VCaP (cell line): ENCODE measurements around the gene NLGN2.
A peak's percentile ranks its signal among the peaks of the same experiment; 100 is the strongest.

ENCODE experiments used
- H3K27ac ChIP-seq: fragments of 450-650 bp; 2 replicates; pipeline ENCODE4 v1.5.1; 2017
- TF ChIP-seq, protein P1 (sequence below): fragments of 450-650 bp; conservative IDR thresholded peaks from 2 replicates; pipeline ENCODE4 v1.5.1; 2017; ENCODE audit warnings: mild to moderate bottlenecking, moderate library complexity

Gene NLGN2

DNA sequence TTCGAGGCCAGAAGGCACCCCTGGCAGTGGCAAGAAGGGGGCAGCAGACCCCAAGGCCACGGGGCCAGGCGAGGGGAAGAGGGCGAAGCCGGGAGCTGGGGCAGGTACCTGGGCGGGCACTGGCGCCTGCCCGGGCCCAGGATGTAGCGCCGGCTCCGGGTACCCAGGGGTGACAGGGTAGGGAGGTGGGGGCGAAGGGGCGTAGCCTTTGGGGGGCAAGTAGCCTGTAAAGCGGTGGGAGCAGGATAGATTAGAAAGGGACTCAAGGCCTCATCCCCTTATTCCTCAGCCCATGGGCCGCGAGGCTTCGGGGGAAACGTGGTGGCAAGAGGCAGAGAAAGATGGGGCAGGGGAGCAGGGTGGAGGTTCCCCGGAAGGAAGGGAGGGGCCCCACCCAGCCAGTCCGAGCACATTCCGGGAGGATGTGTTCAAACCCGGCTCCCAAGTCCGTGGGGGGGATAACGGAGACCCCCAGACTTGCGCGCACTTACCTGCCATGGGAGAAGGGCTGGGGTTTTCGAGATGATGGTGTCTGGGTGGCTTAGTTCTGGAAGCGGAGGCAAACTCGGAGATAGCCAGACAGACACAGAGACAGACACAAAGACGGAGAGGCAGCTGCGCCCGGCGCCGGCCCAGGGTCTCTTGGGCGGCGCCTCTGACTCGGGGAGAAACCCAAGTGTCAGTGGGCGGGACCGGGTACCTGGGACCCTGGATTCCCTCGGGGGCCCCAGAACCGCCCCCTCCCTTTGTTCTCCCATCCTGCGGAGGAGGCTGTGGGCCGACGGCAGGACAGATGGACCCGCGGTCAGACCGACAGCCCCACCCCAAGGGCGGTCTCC lies 13.8 kb upstream of the NLGN2 start:
- peak overlapping the region; percentile 81 for H3K27ac ChIP-seq
- TF ChIP-seq, protein P1, sequence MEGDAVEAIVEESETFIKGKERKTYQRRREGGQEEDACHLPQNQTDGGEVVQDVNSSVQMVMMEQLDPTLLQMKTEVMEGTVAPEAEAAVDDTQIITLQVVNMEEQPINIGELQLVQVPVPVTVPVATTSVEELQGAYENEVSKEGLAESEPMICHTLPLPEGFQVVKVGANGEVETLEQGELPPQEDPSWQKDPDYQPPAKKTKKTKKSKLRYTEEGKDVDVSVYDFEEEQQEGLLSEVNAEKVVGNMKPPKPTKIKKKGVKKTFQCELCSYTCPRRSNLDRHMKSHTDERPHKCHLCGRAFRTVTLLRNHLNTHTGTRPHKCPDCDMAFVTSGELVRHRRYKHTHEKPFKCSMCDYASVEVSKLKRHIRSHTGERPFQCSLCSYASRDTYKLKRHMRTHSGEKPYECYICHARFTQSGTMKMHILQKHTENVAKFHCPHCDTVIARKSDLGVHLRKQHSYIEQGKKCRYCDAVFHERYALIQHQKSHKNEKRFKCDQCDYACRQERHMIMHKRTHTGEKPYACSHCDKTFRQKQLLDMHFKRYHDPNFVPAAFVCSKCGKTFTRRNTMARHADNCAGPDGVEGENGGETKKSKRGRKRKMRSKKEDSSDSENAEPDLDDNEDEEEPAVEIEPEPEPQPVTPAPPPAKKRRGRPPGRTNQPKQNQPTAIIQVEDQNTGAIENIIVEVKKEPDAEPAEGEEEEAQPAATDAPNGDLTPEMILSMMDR: no peak

DNA sequence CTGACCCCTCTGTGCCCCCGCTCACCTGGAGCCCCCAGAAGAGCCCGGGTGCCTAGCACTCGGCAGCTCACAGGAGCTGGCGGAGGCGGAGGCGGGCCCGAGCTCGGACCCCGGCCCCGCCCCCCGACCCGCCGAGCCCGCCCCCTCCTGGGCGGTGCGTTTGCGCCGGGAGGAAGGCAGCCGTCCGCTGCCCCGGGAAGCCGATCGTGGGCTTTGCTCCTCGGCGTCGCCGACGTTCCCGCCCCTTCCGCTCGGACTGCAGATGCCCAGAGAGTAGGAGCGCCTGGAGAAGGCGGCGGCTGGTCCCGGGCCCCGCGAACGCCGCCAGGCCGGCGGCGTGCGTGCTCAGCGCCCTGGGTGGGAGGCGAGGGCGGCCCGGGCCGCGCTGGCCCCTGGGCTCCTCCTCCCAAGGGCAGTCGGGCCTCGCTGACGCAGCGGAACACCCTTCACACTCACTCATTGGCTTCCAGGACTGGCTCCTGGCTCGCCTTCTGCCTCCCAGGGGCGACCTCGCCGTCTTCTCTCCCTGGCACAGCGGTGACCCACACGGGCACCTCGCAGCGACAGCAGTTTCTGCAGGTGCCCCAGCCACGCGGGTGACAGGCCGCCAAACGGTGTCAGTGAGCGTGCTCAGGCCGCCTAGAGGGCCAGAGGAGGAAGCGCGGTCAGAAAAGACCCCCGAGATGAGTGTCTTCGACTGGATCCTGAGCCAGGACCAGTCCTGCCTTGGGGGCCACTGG lies 13.0 kb upstream of the NLGN2 start, which contains the start of gene PLSCR3:
PLSCR3 (minus strand) TSS at position 74 of the 740 bp plus-strand sequence. CDS start 415 bp downstream, outside the sequence.
- peak within 1 kb of the TSS; percentile 81 for H3K27ac ChIP-seq
- TF ChIP-seq, protein P1: 0 out of 2 replicates have a peak, but pooled peaks have one; percentile 21

DNA sequence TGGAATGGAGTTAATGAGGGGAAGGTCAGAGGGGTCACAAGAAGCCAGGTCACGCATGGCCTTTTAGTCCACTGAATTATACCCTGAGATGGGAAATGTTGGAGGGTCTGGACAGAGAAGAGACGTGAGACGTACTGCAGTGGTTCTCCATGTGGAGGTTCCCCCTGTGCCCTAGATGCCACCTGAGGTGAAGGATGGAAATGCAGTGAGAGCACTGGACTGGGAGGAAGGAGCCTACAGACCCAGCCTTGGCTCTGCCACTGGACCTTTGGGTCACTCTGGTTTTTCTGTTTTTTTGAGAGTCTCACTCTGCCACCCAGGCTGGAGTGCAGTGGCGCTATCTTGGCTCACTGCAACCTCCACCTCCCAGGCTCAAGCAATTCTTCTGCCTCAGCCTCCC lies 11.5 kb upstream of the NLGN2 start:
- TF ChIP-seq, protein P1: no peak

GRCh38 chr17:7398612-7399011 lies 9.0 kb upstream of the NLGN2 start:
- TF ChIP-seq, protein P1: no peak

More for the DNA sequence above, 11.5 kb upstream of the NLGN2 start:
- no peak overlapping the region for H3K27ac ChIP-seq

GRCh38 chr17:7403043-7403726 lies 4.5 kb upstream of the NLGN2 start:
- peak overlapping the region; percentile 73 for H3K27ac ChIP-seq
- TF ChIP-seq, protein P1: no peak

More at GRCh38 chr17:7398612-7399011, 9.0 kb upstream of the NLGN2 start:
- no peak overlapping the region for H3K27ac ChIP-seq

GRCh38 chr17:7403727-7403976 lies 4.0 kb upstream of the NLGN2 start:
- peak overlapping the region; percentile 73 for H3K27ac ChIP-seq
- TF ChIP-seq, protein P1: no peak
